BLaER1 (cell line): ENCODE measurements around the gene AHR.
A peak's percentile ranks its signal among the peaks of the same experiment; 100 is the strongest.

Source experiments
- H3K27ac ChIP-seq: shearing (Covaris generic); formaldehyde crosslinking; 2 replicates; pipeline ENCODE4 v1.8.1; 2022
- H3K27me3 ChIP-seq: shearing (Covaris generic); formaldehyde crosslinking; 2 replicates; pipeline ENCODE4 v1.8.1; 2022
- H3K36me3 ChIP-seq: shearing (Covaris generic); formaldehyde crosslinking; 2 replicates; pipeline ENCODE4 v1.8.1; 2022
- H3K4me1 ChIP-seq: shearing (Covaris generic); formaldehyde crosslinking; 2 replicates; pipeline ENCODE4 v1.8.1; 2022
- H3K4me2 ChIP-seq: shearing (Covaris generic); formaldehyde crosslinking; 2 replicates; pipeline ENCODE4 v1.8.1; 2022
- H3K4me3 ChIP-seq: shearing (Covaris generic); formaldehyde crosslinking; 2 replicates; pipeline ENCODE4 v1.8.1; 2022
- H3K9ac ChIP-seq: shearing (Covaris generic); formaldehyde crosslinking; 2 replicates; pipeline ENCODE4 v1.8.1; 2022
- H3K9me3 ChIP-seq: shearing (Covaris generic); formaldehyde crosslinking; 2 replicates; pipeline ENCODE4 v1.8.1; 2022
- H4K20me1 ChIP-seq: shearing (Covaris generic); formaldehyde crosslinking; 2 replicates; pipeline ENCODE4 v1.8.1; 2022
- Cebpa-rat ChIP-seq: shearing (Covaris generic); IDR thresholded peaks from 2 replicates; pipeline ENCODE4 v1.8.1; 2022

AHR gene

GRCh38 chr7:17355050-17355449 lies 56.6 kb downstream of the AHR start:
- Histone ChIP-seq H3K27ac (no peak overlapping the region), H4K20me1 (no peaks in the 10 kb centered on the region), H3K27me3 (no peaks in the 10 kb centered on the region), H3K4me2 (no peak overlapping the region), H3K36me3 (no peaks in the 10 kb centered on the region), H3K4me1 (no peaks in the 10 kb centered on the region), H3K4me3 (no peak overlapping the region), H3K9ac (no peak overlapping the region), H3K9me3 (peaks cover 3% of the 10 kb centered on the region; the same call in 1 of the 2 replicates)
- no peak for TF ChIP-seq Cebpa-rat

- H3K9ac ChIP-seq, result no peak overlapping the region
- H3K36me3 ChIP-seq, result no peaks in the 10 kb centered on the region
- no peak for TF ChIP-seq Cebpa-rat
- H3K4me3 ChIP-seq, result no peak overlapping the region
- H3K4me2 ChIP-seq, result no peak overlapping the region
- peaks cover 7% of the 10 kb centered on the region for H3K9me3 ChIP-seq
- no peaks in the 10 kb centered on the region for H3K4me1 ChIP-seq
- no peak overlapping the region for H3K27ac ChIP-seq
- H4K20me1 ChIP-seq, result no peaks in the 10 kb centered on the region
- no peaks in the 10 kb centered on the region for H3K27me3 ChIP-seq
Observed at GRCh38 chr7:17357952-17358351, 59.5 kb downstream of the AHR start.

GRCh38 chr7:17359610-17360009 lies 61.2 kb downstream of the AHR start:
- TF ChIP-seq Cebpa-rat, result no peak
- Histone ChIP-seq H3K36me3 (no peaks in the 10 kb centered on the region), H4K20me1 (no peaks in the 10 kb centered on the region), H3K4me1 (no peaks in the 10 kb centered on the region), H3K4me3 (no peak overlapping the region), H3K27ac (no peak overlapping the region), H3K27me3 (no peaks in the 10 kb centered on the region), H3K4me2 (no peak overlapping the region), H3K9ac (no peak overlapping the region), H3K9me3 (peaks cover 7% of the 10 kb centered on the region)

GRCh38 chr7:17362439-17363105 lies 64.1 kb downstream of the AHR start:
- no peak overlapping the region for H3K9ac ChIP-seq
- H3K36me3 ChIP-seq, result no peaks in the 10 kb centered on the region
- no peaks in the 10 kb centered on the region for H4K20me1 ChIP-seq
- H3K9me3 ChIP-seq, result peaks cover 7% of the 10 kb centered on the region
- no peak for TF ChIP-seq Cebpa-rat
- no peak overlapping the region for H3K27ac ChIP-seq
- H3K27me3 ChIP-seq, result no peaks in the 10 kb centered on the region
- no peaks in the 10 kb centered on the region for H3K4me1 ChIP-seq
- H3K4me2 ChIP-seq, result no peak overlapping the region
- H3K4me3 ChIP-seq, result no peak overlapping the region

- H3K27me3 ChIP-seq, result no peaks in the 10 kb centered on the region
- no peak for TF ChIP-seq Cebpa-rat
- peaks cover 7% of the 10 kb centered on the region for H3K9me3 ChIP-seq
- no peak overlapping the region for H3K4me3 ChIP-seq
- no peaks in the 10 kb centered on the region for H4K20me1 ChIP-seq
- H3K27ac ChIP-seq, result no peak overlapping the region
- H3K4me2 ChIP-seq, result no peak overlapping the region
- H3K36me3 ChIP-seq, result no peaks in the 10 kb centered on the region
- no peak overlapping the region for H3K9ac ChIP-seq
- H3K4me1 ChIP-seq, result no peaks in the 10 kb centered on the region
Observed at GRCh38 chr7:17364671-17365070, 66.2 kb downstream of the AHR start.

- Histone ChIP-seq H3K9ac (no peak overlapping the region), H3K27me3 (no peaks in the 10 kb centered on the region), H3K4me1 (no peaks in the 10 kb centered on the region), H3K4me2 (no peak overlapping the region), H3K4me3 (no peak overlapping the region), H3K27ac (no peak overlapping the region), H3K36me3 (no peaks in the 10 kb centered on the region), H3K9me3 (peaks cover 7% of the 10 kb centered on the region), H4K20me1 (no peaks in the 10 kb centered on the region)
- TF ChIP-seq Cebpa-rat, result no peak
Observed at GRCh38 chr7:17365775-17366174, 67.3 kb downstream of the AHR start.

GRCh38 chr7:17367502-17367901 lies 69.0 kb downstream of the AHR start:
- TF ChIP-seq Cebpa-rat, result no peak
- Histone ChIP-seq H3K4me2 (no peak overlapping the region), H3K27me3 (no peaks in the 10 kb centered on the region)

GRCh38 chr7:17368856-17369524 lies 70.5 kb downstream of the AHR start:
- Histone ChIP-seq H3K27me3 (no peaks in the 10 kb centered on the region), H3K36me3 (no peaks in the 10 kb centered on the region), H3K9me3 (no peaks in the 10 kb centered on the region), H3K27ac (no peak overlapping the region), H3K4me2 (no peak overlapping the region), H3K4me1 (no peaks in the 10 kb centered on the region), H4K20me1 (no peaks in the 10 kb centered on the region), H3K4me3 (no peak overlapping the region), H3K9ac (no peak overlapping the region)
- TF ChIP-seq Cebpa-rat, result no peak

More at GRCh38 chr7:17367502-17367901, 69.0 kb downstream of the AHR start:
- Histone ChIP-seq H3K9me3 (no peaks in the 10 kb centered on the region), H4K20me1 (no peaks in the 10 kb centered on the region), H3K36me3 (no peaks in the 10 kb centered on the region), H3K9ac (no peak overlapping the region), H3K4me1 (no peaks in the 10 kb centered on the region), H3K4me3 (no peak overlapping the region), H3K27ac (no peak overlapping the region)

GRCh38 chr7:17369691-17370426 lies 71.4 kb downstream of the AHR start:
- Histone ChIP-seq H3K4me3 (no peak overlapping the region), H3K27me3 (no peaks in the 10 kb centered on the region), H3K4me2 (no peak overlapping the region), H3K36me3 (no peaks in the 10 kb centered on the region), H3K27ac (no peak overlapping the region), H3K9ac (no peak overlapping the region), H4K20me1 (no peaks in the 10 kb centered on the region), H3K4me1 (no peaks in the 10 kb centered on the region), H3K9me3 (no peaks in the 10 kb centered on the region)
- TF ChIP-seq Cebpa-rat, result peak; percentile 50; the same call in 1 of the 2 replicates
